ENCODE results near the gene COL25A1.
"Not testable (repeated sequence)": the region's sequence is repeated elsewhere in the genome, so short reads cannot be mapped to it uniquely, and the experiment has no call there.

COL25A1 gene

DNA sequence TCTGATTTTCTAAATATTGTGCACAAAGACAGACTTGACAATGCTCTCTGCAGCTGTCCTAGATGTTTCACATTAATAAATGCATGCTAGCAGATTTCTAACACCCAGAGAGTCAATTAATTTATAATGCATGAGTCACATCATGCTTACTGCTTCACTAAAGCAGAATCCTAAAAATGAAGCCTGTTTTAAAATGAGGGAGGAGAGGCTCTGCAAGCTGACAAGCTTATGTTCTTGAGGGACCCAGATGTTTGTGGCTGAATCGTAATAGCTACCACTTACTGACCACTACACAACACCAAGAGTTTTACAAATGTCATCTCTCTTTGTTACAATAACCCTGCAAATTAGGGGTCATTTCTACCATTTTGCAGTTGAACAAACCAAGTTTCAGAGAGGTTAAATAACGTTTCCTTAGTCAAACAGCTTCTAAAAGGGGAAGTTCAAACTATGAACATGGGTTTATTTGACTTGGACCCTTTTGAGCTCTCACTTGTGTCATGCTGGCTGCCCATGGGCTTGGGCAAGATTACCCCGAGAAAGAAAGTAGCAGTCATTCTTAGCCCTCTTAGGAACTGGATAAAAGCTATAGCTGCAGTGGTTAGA lies 276.9 kb downstream of the COL25A1 start:
- DNase-seq (ENCODE audit: extremely low read depth, low read depth) = no peak
- no peak overlapping the region for H3K4me3 ChIP-seq (replicated peaks; ENCODE audit: low read depth, low read length)
- TF ChIP-seq, protein P1, sequence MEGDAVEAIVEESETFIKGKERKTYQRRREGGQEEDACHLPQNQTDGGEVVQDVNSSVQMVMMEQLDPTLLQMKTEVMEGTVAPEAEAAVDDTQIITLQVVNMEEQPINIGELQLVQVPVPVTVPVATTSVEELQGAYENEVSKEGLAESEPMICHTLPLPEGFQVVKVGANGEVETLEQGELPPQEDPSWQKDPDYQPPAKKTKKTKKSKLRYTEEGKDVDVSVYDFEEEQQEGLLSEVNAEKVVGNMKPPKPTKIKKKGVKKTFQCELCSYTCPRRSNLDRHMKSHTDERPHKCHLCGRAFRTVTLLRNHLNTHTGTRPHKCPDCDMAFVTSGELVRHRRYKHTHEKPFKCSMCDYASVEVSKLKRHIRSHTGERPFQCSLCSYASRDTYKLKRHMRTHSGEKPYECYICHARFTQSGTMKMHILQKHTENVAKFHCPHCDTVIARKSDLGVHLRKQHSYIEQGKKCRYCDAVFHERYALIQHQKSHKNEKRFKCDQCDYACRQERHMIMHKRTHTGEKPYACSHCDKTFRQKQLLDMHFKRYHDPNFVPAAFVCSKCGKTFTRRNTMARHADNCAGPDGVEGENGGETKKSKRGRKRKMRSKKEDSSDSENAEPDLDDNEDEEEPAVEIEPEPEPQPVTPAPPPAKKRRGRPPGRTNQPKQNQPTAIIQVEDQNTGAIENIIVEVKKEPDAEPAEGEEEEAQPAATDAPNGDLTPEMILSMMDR (IDR thresholded peaks at IDR 0.05; ENCODE audit: low read depth, low read length, missing control alignments) = no peak

DNA sequence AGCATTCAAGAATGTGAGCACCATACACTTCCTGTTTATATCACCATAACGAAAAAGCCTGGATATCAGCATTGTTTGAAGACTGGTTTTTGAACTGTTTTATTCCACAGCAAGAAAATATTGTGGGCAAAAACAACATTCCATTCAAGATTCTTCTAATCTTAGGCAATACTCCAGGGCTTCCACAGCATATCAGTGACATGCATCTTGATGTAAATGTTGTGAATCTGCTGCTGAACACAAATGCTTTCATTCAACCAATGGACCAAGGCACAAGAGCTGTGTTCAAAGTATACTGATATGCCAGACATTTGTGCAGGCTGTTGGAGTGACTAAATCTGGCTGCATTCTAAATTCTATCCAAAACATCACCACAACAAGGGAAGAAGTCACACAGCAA lies 279.5 kb downstream of the COL25A1 start:
- TF ChIP-seq, protein P1 (IDR thresholded peaks at IDR 0.05; ENCODE audit: low read depth, low read length, missing control alignments) = no peak
- DNase-seq (ENCODE audit: extremely low read depth, low read depth) = no peak

DNA sequence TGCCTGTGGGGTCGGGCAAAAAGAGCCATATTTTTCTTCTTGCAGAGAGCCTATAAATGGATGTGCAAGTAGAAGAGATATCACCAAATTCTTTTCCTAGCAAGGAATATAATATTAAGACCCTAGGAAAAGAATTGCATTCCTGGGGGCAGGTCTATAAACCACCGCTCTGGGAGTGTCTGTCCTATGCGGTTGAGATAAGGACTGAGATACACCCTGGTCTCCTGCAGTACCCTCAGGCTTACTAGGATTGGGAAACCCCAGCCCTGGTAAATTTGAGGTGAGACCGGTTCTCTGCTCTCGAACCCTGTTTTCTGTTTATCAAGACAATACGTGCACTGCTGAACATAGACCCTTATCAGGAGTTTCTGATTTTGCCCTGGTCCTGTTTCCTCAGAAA lies 280.8 kb downstream of the COL25A1 start:
- not testable (repeated sequence) for DNase-seq (ENCODE audit: extremely low read depth, low read depth); H3K4me3 ChIP-seq (replicated peaks; ENCODE audit: low read depth, low read length)

More for the DNA sequence above, 279.5 kb downstream of the COL25A1 start:
- H3K4me3 ChIP-seq (replicated peaks; ENCODE audit: low read depth, low read length) = no peak overlapping the region

DNA sequence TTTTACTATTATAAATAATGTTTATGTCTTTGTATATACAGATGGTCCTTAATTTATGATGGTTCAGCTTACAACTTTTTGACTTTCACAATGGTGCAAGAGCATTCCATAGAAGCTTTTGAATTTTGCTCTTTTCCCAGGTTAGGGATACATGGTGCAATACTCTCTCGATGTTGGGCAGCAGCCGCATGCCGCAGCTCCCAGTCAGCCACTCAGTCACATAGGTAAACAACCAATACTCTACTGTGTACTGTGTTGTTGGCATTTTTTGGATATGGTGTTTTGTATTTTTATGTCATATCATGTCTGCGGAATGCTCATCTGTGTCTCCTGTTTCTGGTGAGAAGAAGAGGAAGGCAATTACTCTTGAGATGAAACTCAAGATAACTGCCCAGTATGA lies 281.6 kb downstream of the COL25A1 start:
- TF ChIP-seq, protein P1 (IDR thresholded peaks at IDR 0.05; ENCODE audit: low read depth, low read length, missing control alignments) = no peak
- DNase-seq (ENCODE audit: extremely low read depth, low read depth) = no peak
- H3K4me3 ChIP-seq (replicated peaks; ENCODE audit: low read depth, low read length) = no peak overlapping the region

DNA sequence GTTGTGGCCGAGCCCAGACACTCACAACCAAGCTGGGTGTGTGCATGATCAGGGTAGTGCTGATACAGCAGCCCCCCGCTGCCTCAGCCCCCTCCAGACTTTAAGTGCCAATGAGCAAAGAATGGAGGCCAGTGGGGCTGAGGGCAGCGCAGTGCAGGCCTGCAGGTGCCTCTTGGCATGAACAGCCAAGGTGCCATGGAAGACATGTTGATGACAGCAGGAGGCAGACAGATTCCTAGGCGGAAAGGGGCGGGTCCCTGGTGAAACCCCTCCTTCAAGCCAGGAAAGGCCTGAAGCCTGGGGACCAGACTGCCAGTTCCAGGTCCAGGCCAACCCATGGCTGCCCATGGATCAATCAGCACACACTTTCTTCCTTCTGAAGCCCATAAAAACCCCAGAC lies 286.3 kb downstream of the COL25A1 start:
- TF ChIP-seq, protein P1 (IDR thresholded peaks at IDR 0.05; ENCODE audit: low read depth, low read length, missing control alignments) = no peak
- DNase-seq (ENCODE audit: extremely low read depth, low read depth) = no peak
- H3K4me3 ChIP-seq (replicated peaks; ENCODE audit: low read depth, low read length) = no peak overlapping the region

DNA sequence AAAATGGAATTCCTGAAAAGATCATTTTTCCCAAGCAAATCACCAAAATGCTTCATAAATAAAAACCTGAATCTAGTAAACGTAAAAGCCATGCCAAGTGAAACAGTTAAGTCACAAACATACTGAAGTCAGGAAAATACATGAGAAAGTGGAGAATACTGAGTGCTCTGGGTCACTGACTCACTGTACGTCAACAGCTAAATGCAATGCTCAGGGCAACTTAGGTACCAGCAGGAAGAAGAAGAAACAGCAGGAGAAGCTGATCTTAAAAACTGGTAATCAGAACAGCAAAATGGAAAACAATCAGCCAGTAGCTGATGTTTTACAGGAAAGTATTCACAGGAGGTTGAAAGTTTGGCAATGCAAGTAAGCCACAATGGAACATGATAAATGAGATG lies 287.0 kb downstream of the COL25A1 start:
- no peak overlapping the region for H3K4me3 ChIP-seq (replicated peaks; ENCODE audit: low read depth, low read length)
- no peak for DNase-seq (ENCODE audit: extremely low read depth, low read depth)
- TF ChIP-seq, protein P1 (IDR thresholded peaks at IDR 0.05; ENCODE audit: low read depth, low read length, missing control alignments) = no peak

DNA sequence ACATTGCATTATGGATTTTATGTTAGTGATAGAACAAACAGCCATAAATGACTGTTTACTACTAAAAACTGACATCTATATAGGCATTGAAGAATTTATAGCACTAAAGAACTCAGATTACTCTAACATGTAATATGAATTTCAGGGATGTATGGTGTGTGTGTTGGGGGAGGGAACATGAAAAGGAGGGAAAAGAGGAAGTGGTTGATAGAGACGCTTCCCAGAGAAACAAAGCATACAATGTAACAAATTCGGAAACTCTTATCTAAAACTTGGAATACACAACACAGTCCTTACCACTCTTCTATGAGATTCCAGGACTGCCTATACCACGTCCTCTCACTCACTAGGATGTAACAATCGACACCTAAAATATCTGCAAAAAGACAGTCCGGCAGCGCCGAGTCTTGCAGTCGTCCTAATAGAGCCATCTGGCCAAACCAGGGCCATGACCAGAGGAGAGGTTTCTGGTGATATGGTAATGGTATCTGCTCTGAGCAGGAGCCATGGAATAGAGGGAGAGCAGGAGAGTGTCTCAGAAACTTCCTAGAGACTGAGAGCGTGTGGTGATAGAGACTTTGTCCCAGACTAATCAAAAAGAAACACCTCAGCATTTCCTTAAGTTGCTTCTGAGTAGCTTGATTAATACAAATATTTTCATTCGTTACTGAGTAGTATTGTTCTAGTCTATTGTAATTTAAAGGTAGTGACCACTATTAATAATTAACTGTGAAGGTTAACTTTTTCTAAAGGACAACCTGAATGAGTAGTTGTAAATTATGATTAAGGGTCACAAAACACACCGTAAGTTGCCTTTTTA lies 287.7 kb downstream of the COL25A1 start:
- no peak overlapping the region for H3K4me3 ChIP-seq (replicated peaks; ENCODE audit: low read depth, low read length)
- no peak for DNase-seq (ENCODE audit: extremely low read depth, low read depth)
- TF ChIP-seq, protein P1 (IDR thresholded peaks at IDR 0.05; ENCODE audit: low read depth, low read length, missing control alignments) = no peak

All from HFF-Myc (cell line).